ENCODE measurements around the gene FAM204A. TPM values are rescaled to one million over a fixed set of nuclear protein-coding genes. Genes with fewer than 3 reads are reported as not detected.

The FAM204A gene
- total RNA-seq (10 to 100 TPM; 51.3 to 68.7 TPM), polyA plus RNA-seq (ENCODE audit: insufficient read depth, low read depth, low replicate concordance) (78.3 TPM)
- long read RNA-seq, donor 1, full-length matches to known transcripts, result 20 of 20 reads
- long read RNA-seq, donor 1, partial matches to known transcripts, result 0 of 20 reads
- long read RNA-seq, donor 1, other reads (novel, unspliced or antisense), result 0 of 20 reads
- long read RNA-seq, donor 2, full-length matches to known transcripts, result 9 of 9 reads
- long read RNA-seq, donor 2, partial matches to known transcripts, result 0 of 9 reads
- long read RNA-seq, donor 2, other reads (novel, unspliced or antisense), result 0 of 9 reads

DNA sequence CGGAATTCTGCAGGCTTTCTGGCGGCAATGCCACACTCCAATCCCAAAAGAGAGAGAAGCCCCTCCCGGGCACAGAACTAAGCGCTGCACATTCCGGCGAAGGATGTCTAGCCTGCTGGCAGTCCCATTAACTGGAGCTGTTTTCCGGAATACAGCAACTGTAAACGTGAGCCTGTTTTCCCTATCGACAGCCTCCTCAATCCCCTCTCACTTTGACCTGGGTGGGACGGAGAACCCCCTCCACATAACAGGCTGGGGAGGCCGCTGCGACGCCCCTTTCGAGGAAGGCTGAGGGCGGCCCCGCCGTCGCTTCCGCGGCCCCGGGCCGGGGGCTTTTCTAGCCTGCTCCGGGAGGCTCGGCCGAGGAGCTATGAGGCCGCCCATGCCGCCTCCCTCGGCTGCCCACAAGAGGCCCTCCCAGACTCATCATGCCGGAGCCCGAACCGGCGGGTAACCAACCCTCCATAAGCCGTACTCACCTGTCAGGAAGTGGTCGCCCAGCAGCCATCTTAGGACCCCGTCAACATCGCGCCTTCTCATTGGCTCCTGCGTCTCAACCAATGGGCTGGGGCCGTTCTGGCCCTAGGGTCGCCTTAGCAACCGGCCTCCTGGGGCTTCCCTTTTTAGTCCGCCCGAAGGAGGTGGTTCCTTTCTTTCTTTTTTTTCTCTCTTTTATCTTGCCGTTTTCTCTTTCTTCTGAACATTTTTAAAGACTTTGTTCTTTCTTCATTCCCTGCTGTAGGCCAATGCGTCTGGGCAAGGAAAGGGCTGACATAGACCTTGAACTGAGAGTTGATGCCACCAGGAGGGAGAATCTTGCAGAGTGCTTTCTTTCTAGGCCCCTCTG, at the start of gene FAM204A:
TSS of gene FAM204A (minus strand) at position 534 of the 847 bp plus-strand sequence. CDS start 5,909 bp downstream, outside the sequence.
- 0% methylated on average over 21 to 42 of the region's 45 CpGs for WGBS, 2 donors
- Histone ChIP-seq H3K36me3 (ENCODE audit: low read depth, missing control alignments) (no peaks in the 10 kb centered on the region), H3K9me3 (no peaks in the 10 kb centered on the region), H3K27me3 (no peaks in the 10 kb centered on the region), H3K27ac (peak within 1 kb of the TSS; percentile 82 to 88), H3K4me3 (peak within 1 kb of the TSS; percentile 98 to 99), H3K4me1 (peaks cover 12% of the 10 kb centered on the region)
- DNase-seq, result peak; percentile 97
- TF ChIP-seq POLR2A (IDR thresholded peaks at IDR 0.05), result no peak
- TF ChIP-seq, protein P1, sequence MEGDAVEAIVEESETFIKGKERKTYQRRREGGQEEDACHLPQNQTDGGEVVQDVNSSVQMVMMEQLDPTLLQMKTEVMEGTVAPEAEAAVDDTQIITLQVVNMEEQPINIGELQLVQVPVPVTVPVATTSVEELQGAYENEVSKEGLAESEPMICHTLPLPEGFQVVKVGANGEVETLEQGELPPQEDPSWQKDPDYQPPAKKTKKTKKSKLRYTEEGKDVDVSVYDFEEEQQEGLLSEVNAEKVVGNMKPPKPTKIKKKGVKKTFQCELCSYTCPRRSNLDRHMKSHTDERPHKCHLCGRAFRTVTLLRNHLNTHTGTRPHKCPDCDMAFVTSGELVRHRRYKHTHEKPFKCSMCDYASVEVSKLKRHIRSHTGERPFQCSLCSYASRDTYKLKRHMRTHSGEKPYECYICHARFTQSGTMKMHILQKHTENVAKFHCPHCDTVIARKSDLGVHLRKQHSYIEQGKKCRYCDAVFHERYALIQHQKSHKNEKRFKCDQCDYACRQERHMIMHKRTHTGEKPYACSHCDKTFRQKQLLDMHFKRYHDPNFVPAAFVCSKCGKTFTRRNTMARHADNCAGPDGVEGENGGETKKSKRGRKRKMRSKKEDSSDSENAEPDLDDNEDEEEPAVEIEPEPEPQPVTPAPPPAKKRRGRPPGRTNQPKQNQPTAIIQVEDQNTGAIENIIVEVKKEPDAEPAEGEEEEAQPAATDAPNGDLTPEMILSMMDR (IDR thresholded peaks at IDR 0.05), result peak in 2 of 3 experiments; percentile 1 to 8
- intact Hi-C loops (cut with DNase I; ENCODE audit: low total_unique reads), result no loop called here

DNA sequence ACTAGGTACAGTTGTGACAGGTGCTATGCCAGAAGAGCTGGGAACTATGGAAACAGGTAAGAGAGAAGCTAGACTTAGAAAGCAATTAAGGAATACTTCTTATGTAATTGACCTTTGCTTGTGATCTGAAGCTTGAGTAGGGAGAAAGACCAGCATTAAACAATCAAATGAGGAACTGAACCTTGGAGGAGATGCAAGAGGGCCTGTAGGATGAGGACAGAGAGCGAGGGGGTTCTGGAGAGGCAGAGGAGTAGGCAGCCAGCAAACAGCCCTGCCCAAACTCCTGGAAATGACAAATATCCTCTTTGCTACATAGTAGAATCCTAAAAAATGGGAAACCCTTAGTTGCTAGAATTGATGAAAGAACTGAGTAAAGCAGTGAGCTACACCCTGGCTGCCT, 41.6 kb upstream of the FAM204A start:
- intact Hi-C loops (cut with DNase I; ENCODE audit: low total_unique reads), result no loop called here
- no peak for DNase-seq
- no peak overlapping the region for H3K4me3 ChIP-seq
- no peaks in the 10 kb centered on the region for H3K36me3 ChIP-seq (ENCODE audit: low read depth, missing control alignments)
- H3K27me3 ChIP-seq, result no peaks in the 10 kb centered on the region
- WGBS, 2 donors, result 84% methylated on average over 1 of the region's 1 CpG
- no peak overlapping the region for H3K27ac ChIP-seq
- no peak for TF ChIP-seq POLR2A (IDR thresholded peaks at IDR 0.05)
- no peaks in the 10 kb centered on the region for H3K9me3 ChIP-seq
- H3K4me1 ChIP-seq, result no peaks in the 10 kb centered on the region

DNA sequence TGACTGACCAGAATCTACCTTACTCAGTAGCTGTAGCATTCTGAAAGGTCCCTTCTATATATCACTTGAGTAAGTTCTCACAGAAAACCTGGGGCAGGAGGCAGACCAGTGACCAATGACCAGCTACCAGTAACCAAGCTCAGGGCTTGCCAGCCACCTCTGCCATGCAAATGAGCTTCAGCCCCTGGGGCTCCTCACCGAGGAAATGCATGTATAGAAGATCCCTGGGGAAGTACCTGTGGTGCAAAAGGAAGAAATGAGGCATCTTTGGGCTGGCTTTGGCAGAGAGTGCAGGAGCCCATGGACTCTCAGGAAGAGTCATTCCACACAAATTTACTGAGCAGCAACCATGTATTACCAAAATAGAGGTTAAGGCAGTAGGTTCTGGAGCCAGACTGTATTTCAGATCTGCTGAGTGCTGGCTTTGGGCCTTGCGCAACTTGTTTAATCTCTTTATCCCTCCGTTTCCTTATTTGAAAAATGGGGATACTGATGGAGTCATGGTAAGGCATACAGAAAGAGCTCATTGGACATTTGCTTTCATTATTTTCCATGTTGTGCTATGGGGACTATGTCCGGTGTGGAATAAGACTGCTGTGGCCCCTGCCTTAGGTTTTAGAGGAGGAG, 41.1 kb upstream of the FAM204A start:
- no peak overlapping the region for H3K4me3 ChIP-seq

DNA sequence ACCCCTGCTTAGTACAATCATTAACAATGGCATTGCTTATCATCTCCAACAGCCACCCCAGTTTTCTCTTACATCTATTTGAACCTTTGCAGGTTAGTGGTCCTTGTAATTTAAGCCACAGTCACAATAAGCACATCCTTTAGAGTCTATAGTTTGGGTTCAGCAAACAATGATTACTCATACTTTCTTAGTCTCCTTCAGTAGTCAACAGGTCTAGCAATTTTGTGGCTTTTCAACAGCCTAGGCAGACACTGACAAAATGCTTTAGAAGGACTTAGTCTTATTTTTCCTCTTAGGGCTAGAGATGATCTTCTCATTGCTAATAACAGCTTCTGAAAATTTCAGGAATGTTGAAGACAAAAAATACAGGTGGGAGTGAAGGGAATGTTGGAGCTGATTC, 32.3 kb upstream of the FAM204A start:
- intact Hi-C loops (cut with DNase I; ENCODE audit: low total_unique reads), result no loop called here
- Histone ChIP-seq H3K27ac (no peak overlapping the region), H3K9me3 (no peaks in the 10 kb centered on the region), H3K4me3 (no peak overlapping the region), H3K36me3 (ENCODE audit: low read depth, missing control alignments) (no peaks in the 10 kb centered on the region), H3K4me1 (no peaks in the 10 kb centered on the region), H3K27me3 (no peaks in the 10 kb centered on the region)
- DNase-seq, result no peak
- TF ChIP-seq, protein P1 (IDR thresholded peaks at IDR 0.05), result no peak
- TF ChIP-seq POLR2A (IDR thresholded peaks at IDR 0.05), result no peak

More for the DNA sequence above, 41.1 kb upstream of the FAM204A start:
- no peak for DNase-seq
- H3K36me3 ChIP-seq (ENCODE audit: low read depth, missing control alignments), result no peaks in the 10 kb centered on the region
- intact Hi-C loops (cut with DNase I; ENCODE audit: low total_unique reads), result no loop called here
- 82 to 83% methylated on average over 4 of the region's 4 CpGs for WGBS, 2 donors
- no peaks in the 10 kb centered on the region for H3K4me1 ChIP-seq
- H3K9me3 ChIP-seq, result no peaks in the 10 kb centered on the region
- no peak overlapping the region for H3K27ac ChIP-seq
- H3K27me3 ChIP-seq, result no peaks in the 10 kb centered on the region
- TF ChIP-seq, protein P1 (IDR thresholded peaks at IDR 0.05), result no peak
- TF ChIP-seq POLR2A (IDR thresholded peaks at IDR 0.05), result no peak

DNA sequence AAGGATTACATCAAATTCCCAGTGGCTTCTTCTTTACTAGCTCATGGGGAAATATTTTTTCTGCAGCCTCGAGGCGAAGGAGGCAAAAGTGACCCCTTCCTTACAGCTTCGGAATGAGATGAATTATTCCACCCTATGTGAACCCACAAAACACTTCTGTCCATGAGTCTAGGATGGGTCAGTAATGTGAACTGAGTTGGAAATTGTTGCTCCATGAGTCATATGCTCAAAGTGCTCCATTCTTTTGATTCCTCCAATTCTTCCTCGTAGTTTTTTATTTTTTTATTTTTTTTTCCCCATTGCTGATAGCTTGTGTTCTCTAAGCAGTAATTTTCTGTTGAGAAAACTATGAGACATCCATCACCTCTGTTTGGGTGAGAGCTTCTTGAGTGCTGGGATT, 31.7 kb upstream of the FAM204A start:
- Histone ChIP-seq H3K27me3 (no peaks in the 10 kb centered on the region), H3K9me3 (no peaks in the 10 kb centered on the region), H3K27ac (no peak overlapping the region), H3K4me1 (no peaks in the 10 kb centered on the region), H3K36me3 (ENCODE audit: low read depth, missing control alignments) (no peaks in the 10 kb centered on the region), H3K4me3 (no peak overlapping the region)
- intact Hi-C loops (cut with DNase I; ENCODE audit: low total_unique reads), result no loop called here
- 44 to 54% methylated on average over 4 of the region's 4 CpGs for WGBS, 2 donors
- DNase-seq, result no peak
- TF ChIP-seq POLR2A (IDR thresholded peaks at IDR 0.05), result no peak
- TF ChIP-seq, protein P1 (IDR thresholded peaks at IDR 0.05), result no peak

Measured in testis (tissue), 5 donors.